ENCODE results near the gene CLRN2.

Gene CLRN2

DNA sequence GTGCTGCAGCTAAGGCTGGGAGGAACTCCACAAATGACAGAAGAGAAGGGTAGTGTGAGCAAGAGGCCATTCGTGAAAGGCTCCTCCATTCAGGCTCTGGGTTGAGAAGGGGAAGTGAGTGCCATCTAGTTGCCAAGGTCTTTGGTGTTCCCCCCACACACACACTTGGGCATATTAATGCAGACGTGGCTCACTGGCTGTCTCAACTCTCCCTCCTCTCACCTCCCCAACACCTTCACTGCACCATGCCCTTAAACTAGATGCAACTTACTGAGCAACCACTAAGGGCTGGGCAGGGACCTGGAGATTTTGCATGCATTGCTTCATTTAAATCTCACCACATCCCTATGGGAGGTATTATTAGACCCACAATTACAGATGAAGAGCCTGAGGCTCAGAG lies 8.7 kb downstream of the CLRN2 start:
- Histone ChIP-seq H3K27me3 (replicated peaks; ENCODE audit: control insufficient read depth, insufficient read depth, low read length) (no peaks in the 10 kb centered on the region; the same call in 1 of the 2 replicates), H3K36me3 (ENCODE audit: control insufficient read depth, insufficient read depth, low read length) (no peaks in the 10 kb centered on the region), H3K4me3 (replicated peaks; ENCODE audit: low read depth, low read length) (no peak overlapping the region)
- no peak for DNase-seq (ENCODE audit: extremely low read depth, insufficient read length)
- TF ChIP-seq, protein P1, sequence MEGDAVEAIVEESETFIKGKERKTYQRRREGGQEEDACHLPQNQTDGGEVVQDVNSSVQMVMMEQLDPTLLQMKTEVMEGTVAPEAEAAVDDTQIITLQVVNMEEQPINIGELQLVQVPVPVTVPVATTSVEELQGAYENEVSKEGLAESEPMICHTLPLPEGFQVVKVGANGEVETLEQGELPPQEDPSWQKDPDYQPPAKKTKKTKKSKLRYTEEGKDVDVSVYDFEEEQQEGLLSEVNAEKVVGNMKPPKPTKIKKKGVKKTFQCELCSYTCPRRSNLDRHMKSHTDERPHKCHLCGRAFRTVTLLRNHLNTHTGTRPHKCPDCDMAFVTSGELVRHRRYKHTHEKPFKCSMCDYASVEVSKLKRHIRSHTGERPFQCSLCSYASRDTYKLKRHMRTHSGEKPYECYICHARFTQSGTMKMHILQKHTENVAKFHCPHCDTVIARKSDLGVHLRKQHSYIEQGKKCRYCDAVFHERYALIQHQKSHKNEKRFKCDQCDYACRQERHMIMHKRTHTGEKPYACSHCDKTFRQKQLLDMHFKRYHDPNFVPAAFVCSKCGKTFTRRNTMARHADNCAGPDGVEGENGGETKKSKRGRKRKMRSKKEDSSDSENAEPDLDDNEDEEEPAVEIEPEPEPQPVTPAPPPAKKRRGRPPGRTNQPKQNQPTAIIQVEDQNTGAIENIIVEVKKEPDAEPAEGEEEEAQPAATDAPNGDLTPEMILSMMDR (IDR thresholded peaks at IDR 0.05; ENCODE audit: insufficient read depth, low read length, poor library complexity, severe bottlenecking) = no peak

DNA sequence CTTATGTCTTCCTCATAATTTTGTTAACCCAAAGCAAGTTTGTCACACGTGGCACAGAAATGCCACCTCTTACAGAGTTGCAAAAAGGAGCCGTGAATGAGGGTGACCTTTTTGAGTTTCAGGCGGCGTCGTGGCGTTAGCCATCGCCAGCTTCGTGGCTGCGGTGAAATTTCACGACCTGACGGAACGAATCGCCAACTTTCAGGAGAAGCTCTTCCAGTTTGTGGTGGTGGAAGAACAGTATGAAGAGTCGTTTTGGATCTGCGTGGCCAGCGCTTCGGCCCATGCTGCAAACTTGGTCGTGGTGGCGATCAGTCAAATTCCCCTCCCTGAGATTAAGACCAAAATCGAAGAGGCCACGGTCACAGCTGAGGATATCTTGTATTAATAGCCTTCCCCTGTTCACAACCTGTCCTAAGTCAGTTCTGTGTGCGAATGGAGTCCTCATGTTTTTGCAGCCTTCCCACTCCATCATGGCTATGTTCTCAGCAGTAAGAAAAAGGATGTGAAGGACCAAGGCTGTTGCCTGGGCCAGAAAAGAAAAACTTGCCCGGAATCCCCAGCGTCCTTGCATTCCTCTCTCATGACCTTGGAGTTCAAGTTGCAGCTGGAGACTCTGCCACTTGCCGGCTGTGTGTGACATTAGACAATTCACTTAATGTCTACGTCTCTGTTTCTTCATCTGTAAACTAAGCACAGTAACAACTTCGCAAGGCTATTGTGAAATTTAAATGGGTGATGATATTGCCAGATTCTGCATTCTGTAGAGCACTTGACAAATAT lies 11.9 kb downstream of the CLRN2 start:
- TF ChIP-seq, protein P1 (IDR thresholded peaks at IDR 0.05; ENCODE audit: insufficient read depth, low read length, poor library complexity, severe bottlenecking) = no peak
- DNase-seq (ENCODE audit: extremely low read depth, insufficient read length) = no peak
- no peak overlapping the region for H3K4me3 ChIP-seq (replicated peaks; ENCODE audit: low read depth, low read length)
- no peaks in the 10 kb centered on the region for H3K36me3 ChIP-seq (ENCODE audit: control insufficient read depth, insufficient read depth, low read length)
- no peaks in the 10 kb centered on the region for H3K27me3 ChIP-seq (replicated peaks; ENCODE audit: control insufficient read depth, insufficient read depth, low read length)

DNA sequence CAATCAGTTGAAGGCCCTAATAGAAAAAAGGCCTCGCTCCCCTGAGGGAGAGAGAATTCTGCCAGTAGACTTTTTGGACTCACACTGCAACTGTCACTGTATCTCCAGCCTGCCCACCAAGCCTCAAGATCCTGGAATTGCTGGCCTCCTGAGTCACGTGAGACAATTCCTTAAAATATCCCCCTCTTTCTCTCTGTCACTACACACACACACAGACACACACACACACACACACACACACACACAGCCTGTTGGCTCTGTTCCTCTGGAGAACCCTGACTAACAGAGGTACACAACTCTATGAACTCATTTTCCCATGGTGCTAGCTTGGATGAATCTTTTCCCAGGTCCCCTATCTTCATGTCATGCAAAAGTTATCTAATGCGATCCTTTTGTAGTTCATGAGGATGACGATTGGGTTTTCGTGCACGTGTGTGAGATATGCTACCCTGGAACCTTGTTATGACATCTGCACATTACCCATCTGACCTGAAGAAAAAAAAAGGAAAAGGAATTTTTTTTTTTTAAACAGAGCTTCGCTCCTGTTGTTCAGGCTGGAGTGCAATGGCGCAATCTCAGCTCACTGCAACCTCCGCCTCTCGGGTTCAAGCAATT lies 13.7 kb downstream of the CLRN2 start:
- TF ChIP-seq, protein P1 (IDR thresholded peaks at IDR 0.05; ENCODE audit: insufficient read depth, low read length, poor library complexity, severe bottlenecking) = no peak
- no peak for DNase-seq (ENCODE audit: extremely low read depth, insufficient read length)
- Histone ChIP-seq H3K27me3 (replicated peaks; ENCODE audit: control insufficient read depth, insufficient read depth, low read length) (no peaks in the 10 kb centered on the region), H3K4me3 (replicated peaks; ENCODE audit: low read depth, low read length) (no peak overlapping the region), H3K36me3 (ENCODE audit: control insufficient read depth, insufficient read depth, low read length) (no peaks in the 10 kb centered on the region)

DNA sequence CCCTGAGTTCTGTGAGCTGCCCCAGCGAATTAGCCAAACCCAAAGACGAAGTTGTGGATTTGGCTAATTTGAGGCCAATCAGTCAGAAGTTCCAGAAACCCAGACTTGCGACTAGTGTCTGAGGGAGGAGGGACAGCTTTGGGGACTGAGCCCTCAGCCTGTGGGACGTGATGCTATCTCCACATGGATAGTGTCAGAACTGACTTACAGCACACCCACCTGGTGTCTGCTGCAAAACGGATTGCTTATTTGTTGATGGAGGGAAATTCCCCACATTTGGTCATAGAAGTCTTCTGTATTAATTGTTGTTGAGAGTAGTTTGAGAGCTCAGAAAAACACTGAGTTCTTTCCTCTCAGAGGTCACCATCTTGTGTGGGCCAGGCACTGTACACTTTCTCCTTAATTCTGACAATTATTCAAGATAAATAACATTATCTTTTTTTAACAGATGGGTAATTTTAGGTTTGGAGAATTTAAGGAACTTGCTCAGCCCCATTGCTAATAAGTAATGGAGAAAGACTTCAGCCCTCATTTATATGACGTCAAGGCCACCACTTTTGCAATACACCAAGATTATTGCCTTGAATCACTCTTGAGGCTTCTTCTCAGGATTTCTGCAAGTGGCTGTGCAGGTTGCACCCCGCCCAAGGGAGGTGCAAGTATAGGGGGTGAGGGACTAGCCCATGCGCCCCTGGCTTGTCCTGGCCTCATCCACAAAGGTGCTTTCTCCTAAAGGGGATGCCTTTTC lies 16.7 kb downstream of the CLRN2 start:
- H3K27me3 ChIP-seq (replicated peaks; ENCODE audit: control insufficient read depth, insufficient read depth, low read length) = no peaks in the 10 kb centered on the region
- TF ChIP-seq, protein P1 (IDR thresholded peaks at IDR 0.05; ENCODE audit: insufficient read depth, low read length, poor library complexity, severe bottlenecking) = no peak
- no peak overlapping the region for H3K4me3 ChIP-seq (replicated peaks; ENCODE audit: low read depth, low read length)
- no peak for DNase-seq (ENCODE audit: extremely low read depth, insufficient read length)
- no peaks in the 10 kb centered on the region for H3K36me3 ChIP-seq (ENCODE audit: control insufficient read depth, insufficient read depth, low read length)

DNA sequence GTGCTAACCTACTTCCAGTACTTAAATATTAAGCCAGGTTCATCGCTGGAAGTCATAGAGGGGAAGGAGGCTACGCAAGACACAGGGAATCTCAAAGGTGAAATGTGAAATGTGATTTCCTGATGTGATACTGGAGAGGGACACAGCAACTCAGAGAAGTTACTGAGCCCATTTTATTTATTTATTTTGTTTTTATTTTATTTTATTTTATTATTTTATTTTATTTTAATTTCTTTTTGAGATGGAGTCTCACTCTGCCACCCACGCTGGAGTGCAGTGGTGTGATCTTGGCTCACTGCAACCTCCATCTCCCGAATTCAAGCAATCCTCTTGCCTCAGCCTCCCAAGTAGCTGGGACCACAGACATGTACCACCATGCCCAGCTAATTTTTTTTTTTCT lies 19.7 kb downstream of the CLRN2 start:
- TF ChIP-seq, protein P1 (IDR thresholded peaks at IDR 0.05; ENCODE audit: insufficient read depth, low read length, poor library complexity, severe bottlenecking) = no peak
- DNase-seq (ENCODE audit: extremely low read depth, insufficient read length) = no peak
- no peak overlapping the region for H3K4me3 ChIP-seq (replicated peaks; ENCODE audit: low read depth, low read length)
- H3K27me3 ChIP-seq (replicated peaks; ENCODE audit: control insufficient read depth, insufficient read depth, low read length) = no peaks in the 10 kb centered on the region
- H3K36me3 ChIP-seq (ENCODE audit: control insufficient read depth, insufficient read depth, low read length) = no peaks in the 10 kb centered on the region

All from GM06990 (cell line).